PC-9 (cell line): ENCODE data around the gene TMCO4.
"Not testable (repeated sequence)": the region's sequence is repeated elsewhere in the genome, so short reads cannot be mapped to it uniquely, and the experiment has no call there.

ENCODE experiments used
- EZH2 ChIP-seq: fragments of 200-600 bp; sonication (generic); IDR thresholded peaks from 2 replicates; pipeline ENCODE4 v1.8.0; 2017; ENCODE audit warnings: antibody characterized with exemption, low read depth
- TF ChIP-seq, protein P1 (sequence below): fragments of 200-600 bp; sonication (generic); conservative IDR thresholded peaks from 2 replicates; pipeline ENCODE4 v1.6.1; 2017; ENCODE audit warnings: mixed run types, antibody characterized with exemption, mild to moderate bottlenecking, moderate library complexity

DNA sequence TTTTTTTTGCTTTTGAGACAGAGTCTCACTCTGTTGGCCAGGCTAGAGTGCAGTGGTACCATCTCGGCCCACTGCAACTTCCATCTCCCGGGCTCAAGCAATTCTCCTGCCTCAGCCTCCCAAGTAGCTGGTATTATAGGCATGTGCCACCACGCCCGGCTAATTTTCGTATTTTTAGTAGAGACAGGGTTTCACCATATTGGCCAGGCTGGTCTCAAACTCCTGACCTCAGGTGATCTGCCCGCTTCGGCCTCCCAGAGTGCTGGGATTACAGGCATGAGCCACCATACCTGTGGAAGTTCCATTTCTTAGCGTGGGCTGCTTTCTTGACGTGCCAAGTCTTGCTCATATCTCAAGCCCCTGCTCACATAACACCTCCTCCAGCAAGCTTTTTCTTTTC lies 164.7 kb downstream of the TMCO4 start:
- TF ChIP-seq, protein P1, sequence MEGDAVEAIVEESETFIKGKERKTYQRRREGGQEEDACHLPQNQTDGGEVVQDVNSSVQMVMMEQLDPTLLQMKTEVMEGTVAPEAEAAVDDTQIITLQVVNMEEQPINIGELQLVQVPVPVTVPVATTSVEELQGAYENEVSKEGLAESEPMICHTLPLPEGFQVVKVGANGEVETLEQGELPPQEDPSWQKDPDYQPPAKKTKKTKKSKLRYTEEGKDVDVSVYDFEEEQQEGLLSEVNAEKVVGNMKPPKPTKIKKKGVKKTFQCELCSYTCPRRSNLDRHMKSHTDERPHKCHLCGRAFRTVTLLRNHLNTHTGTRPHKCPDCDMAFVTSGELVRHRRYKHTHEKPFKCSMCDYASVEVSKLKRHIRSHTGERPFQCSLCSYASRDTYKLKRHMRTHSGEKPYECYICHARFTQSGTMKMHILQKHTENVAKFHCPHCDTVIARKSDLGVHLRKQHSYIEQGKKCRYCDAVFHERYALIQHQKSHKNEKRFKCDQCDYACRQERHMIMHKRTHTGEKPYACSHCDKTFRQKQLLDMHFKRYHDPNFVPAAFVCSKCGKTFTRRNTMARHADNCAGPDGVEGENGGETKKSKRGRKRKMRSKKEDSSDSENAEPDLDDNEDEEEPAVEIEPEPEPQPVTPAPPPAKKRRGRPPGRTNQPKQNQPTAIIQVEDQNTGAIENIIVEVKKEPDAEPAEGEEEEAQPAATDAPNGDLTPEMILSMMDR, result not testable (repeated sequence)
- TF ChIP-seq EZH2, result not testable (repeated sequence)
